GM18873 (cell line): ENCODE data around the gene TTC21A.
A peak's percentile ranks its signal among the peaks of the same experiment; 100 is the strongest.

Source experiments
- ATAC-seq: cut with Tn5 transposase; IDR thresholded peaks from one replicate; pipeline ENCODE4 v1.9.1; 2021; ENCODE audit warnings: mild to moderate bottlenecking, moderate library complexity, moderate number of reproducible peaks; ENCODE audit not compliant: unreplicated experiment, low FRiP score

Gene TTC21A

DNA sequence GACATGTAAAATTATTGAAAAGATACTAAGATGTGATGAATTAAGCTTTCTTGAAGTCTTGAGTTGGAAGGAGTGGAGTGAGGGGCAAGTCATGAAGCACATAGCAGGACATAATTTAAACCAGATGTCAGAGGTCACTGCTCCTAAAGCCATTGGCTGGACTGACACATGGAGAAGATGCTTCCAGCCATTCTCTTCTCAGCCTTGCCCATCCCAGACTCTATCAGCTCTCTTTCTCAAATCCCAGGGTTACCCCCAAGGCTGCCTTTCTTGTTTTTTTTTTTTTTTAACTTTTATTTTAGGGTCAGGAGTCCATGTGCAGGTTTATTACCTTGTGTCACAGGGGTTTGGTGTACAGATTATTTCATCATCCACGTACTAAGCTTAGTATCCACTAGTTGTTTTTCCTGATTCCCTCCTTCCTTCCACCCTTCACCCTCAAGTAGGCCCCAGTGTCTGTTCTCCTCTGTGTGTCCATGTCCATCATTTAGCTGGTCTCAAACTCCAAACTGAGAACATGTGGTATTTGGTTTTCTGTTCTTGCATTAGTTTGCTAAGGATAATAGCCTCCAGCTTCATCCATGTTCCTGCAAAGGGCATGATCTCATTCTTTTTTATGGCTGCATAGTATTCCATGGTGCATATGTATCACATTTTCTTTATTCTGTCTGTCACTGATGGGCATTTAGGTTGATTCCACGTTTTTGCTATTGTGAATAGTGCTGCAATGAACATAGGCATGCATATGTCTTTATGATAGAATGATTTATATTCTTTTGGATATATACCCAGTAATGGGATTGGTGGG, 66.0 kb downstream of the TTC21A start:
- ATAC-seq, result no peak

DNA sequence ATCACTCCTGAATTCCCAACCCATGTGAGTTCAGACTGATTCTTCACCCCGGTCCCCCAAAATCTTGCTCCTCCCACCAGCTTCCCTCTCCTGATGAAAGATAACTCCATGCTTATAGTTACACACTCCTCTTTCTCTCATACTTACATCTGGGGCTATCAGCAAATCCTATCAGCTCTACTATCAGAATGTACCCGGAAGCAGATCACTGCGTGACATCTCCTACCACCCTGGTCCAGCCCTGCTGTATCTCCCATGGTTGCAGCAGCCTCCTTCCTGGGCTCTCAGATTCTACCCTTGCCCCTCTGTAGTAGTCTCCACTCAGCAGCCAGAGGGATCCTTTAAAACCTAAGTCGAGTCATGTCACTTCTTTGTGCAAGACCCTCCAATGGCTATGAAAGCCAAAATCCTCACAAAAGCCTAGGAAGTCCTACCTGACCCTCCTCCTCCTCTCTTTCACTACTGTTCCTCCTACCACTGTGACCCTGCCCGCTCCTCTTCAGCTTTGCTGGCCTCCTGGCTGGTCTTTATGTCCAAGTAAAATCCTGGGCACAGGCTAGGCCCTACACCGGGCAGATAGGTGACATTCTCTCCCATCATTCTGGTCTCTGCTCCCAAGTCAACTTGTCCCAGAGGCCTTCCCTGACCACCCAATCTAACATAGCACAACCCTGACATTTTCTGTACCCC, 68.7 kb downstream of the TTC21A start:
- no peak for ATAC-seq

GRCh38 chr3:39177708-39178332, 70.3 kb downstream of the TTC21A start:
- no peak for ATAC-seq

- no peak for ATAC-seq
Measured at GRCh38 chr3:39178553-39178952, 71.1 kb downstream of the TTC21A start.

DNA sequence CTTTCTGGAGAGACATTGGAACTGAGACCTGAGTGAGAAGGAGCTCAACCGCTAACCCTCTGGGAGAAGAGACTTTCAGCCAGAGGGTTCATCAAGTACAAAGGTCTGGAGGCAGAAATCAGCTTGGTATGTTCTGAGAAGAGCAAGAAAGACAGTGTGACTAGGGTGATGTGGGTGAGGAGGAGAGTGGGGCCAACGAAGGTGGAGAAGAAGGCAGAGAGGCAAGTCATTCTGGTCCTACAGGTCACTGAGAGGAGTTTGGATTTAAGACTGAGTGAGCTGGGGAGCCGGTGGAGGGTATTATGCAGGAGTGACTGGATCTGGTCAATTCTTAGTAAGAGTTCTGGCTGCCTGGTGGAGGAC, 72.7 kb downstream of the TTC21A start:
- ATAC-seq, result no peak

DNA sequence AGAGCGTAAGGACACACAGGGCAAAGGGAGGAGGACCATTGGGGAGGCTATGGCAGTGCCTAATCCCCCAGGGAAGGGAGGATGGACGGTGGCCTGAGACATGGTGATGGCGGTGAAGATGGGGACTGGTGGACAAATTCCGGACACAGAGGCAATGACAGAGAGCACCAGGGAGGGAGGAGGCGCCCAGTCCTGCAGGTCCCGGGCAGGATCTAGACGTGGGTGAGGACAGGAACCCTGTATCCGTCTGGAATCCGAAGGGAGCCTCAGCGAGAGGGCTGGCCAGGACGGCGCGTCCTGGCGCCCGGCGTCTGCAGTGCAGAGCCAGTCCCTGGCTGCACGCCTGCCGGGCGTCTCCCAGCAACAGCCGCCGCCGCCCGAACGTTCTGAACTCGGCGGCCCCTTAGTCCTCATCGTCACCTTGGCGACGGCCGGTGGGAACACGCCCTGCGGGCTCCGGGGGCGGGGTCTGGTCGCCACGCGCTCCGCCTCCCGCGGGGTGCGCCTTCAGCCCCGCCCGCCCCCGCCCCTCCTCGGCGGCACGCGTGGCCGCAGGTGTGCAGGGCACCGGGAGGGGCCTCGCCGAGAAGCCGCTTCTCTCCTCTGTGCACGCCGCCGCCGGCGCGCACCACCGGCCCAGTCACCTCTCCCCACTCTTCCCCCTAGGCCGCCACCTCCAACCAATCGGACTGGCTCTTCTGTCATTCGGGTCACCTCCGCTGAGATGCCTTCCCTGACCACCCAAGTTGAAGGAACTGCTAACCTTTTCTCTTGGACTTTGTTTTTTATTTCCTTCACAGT, 73.3 kb downstream of the TTC21A start:
- ATAC-seq, result peak; percentile 83

DNA sequence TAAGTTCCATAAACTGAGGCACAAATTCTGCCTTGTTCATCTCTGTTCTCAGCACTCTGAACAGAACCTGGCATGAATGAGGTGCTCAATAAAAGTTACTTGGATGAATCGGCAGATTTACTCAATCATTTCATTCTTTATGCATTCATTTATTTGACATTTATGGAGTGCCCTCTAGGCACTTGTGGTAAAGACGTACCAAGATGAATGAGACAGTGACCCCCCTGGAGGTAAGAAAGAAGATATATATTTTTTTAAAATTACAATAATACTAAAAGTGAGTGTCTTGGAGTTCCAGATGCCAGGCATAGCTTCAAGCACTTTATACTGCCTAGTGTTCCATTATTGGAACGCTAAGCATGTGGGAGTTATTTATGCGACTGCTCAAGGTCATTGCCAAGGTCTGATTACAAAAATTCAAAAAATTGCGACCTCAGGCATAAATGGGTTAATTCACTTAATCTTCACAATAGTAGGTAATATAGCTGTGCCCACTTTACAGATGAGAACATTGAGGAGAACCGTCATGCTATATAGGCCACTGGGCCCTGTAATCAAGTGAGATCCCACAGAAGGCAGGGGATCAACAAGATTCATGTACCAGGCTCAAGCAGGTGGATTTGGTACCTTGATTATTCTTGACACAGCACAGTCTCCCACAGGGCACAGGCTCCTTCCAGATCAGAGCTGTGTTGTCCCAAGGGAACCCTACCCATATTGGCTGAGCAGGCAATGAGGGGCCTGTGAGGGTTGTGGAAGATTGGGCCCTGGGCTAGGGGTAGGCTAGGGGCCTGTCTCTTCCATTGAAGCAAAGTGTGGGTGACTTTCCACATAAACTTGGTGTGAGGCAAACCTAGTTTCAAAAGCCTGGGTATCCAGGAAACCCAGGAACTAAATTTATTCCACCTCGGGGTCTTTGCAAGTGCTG, 74.2 kb downstream of the TTC21A start:
- no peak for ATAC-seq

- no peak for ATAC-seq
Measured at GRCh38 chr3:39183211-39184080, 76.0 kb downstream of the TTC21A start.

- no peak for ATAC-seq
Measured at GRCh38 chr3:39184081-39184967, 76.8 kb downstream of the TTC21A start.

DNA sequence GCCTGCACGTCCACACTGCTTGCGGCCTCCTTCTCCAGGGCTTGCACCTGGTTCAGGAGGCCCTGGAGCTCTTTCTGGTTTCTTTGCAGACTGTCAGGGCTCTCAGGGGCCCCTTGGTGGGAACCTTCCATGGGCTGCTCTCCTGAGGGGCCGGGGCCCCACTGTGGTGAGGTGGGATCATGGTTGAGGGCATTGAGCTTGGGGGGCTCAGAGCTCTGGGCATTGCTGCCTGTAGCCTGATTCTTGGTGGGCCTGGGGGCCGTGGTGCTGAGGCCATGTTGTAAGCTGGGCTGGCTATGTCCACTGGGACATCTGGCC, 77.4 kb downstream of the TTC21A start:
- no peak for ATAC-seq

DNA sequence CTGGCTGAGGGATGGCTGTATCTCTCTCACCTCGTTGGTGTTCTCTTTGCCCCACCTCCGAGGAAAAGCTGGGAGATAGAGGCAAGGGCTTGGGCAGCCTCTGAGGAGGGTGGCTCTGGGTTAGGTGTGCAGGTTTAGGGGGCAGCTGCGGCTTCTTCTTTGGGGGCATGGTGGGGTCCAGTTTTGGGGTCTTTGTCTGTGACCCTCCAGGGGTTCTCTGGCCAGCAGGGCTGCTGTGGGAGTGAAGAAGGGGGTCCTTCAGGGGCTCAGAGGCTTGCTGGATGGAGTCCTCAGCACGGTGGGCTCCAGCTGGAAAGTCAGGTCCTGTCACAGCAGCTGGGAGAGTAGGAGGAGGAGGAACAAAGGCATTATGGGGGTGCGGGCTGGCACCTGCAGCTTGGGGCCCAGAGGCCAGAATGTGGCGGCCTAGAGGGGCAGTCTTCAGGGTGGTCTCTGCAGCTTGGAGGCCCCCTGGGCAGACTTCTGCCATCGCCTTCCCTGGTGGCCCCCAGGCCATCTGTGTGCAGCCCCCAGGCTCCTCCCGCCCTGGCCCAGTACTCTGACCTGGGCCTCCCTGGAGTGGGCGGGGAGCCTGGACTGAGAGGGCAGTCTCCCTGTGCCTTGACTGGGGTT, 78.0 kb downstream of the TTC21A start:
- no peak for ATAC-seq

DNA sequence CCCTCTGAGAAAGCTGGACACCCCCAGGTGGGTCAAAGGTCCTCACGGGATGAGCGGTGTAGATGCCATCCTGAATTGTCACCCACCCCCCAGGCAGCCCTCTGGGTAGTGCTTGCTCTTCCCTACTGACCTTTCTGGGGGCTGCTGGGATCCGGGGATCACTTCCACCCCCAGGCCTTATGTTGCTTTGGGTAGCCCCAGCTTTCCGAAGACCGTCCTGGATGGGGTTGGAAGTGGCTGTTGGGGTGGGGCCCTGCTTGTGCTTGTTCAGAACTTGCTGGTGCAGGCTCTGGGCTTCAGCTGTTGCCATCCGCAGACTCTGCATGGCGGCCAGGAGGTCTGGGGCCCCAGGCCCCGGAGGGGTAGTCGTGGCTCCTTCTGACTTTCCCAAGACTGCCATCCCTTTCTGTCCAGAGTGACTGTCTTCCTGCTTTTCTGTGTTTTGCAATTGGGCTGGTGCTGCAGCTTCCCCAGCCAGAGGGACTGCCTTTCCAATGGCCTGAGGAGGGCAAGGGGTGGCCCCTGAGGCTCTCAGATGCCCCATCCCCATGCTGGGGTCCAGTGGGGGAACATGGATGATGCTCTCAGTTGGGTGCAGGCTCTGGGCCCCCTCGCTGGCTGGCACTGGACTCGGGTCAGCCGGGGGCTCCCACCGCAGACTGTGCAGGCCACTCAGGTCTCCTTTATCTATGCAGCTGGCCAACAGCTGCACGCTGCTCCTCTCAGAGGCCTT, 78.6 kb downstream of the TTC21A start:
- ATAC-seq, result no peak

- no peak for ATAC-seq
Measured at GRCh38 chr3:39186692-39187151, 79.2 kb downstream of the TTC21A start.

DNA sequence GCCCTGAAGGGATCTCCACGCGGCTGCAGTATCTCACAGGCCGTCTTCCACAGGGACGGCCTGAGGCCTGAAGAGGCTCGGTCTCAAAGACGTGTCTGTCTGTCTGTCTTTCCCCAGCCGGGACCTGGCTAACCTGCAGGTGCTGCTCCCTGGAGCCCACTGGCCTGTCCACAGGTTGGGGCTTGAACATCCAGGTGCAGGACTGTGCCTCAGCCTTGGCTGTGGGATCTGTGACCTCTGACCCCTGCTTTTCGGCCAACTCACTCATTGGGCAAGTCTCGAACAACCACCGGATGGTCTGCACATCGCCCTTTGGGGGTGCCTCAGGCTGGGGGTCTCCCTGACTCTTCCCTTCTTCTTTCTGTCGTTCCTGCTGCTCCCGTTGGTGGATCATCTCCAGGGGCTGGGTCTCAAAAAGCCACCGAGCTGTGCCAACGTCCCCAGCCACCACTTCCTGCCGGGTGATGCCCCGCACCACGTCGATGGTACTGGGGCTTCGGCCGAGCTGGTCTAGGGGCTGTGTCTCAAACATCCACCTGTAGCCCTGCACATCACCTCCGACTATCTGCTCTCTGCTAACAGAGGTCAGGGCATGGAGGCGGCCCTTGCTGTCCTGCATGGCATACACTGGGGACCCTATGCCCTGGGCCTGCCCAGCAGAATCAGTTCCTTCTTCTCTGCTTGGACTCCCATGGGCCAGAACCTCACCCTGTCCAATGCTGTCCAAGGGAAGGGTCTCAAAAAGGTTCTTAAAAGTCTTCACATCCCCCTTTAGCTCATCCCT, 80.1 kb downstream of the TTC21A start:
- ATAC-seq, result no peak
